ENCODE data around the gene GRM8.

GRCh38 chr7:127114742-127115265 lies 137.9 kb downstream of the GRM8 start:
- TF ChIP-seq, protein P1, sequence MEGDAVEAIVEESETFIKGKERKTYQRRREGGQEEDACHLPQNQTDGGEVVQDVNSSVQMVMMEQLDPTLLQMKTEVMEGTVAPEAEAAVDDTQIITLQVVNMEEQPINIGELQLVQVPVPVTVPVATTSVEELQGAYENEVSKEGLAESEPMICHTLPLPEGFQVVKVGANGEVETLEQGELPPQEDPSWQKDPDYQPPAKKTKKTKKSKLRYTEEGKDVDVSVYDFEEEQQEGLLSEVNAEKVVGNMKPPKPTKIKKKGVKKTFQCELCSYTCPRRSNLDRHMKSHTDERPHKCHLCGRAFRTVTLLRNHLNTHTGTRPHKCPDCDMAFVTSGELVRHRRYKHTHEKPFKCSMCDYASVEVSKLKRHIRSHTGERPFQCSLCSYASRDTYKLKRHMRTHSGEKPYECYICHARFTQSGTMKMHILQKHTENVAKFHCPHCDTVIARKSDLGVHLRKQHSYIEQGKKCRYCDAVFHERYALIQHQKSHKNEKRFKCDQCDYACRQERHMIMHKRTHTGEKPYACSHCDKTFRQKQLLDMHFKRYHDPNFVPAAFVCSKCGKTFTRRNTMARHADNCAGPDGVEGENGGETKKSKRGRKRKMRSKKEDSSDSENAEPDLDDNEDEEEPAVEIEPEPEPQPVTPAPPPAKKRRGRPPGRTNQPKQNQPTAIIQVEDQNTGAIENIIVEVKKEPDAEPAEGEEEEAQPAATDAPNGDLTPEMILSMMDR (IDR thresholded peaks at IDR 0.05; ENCODE audit: low read depth, low read length, poor library complexity, severe bottlenecking), result no peak
- no peak for TF ChIP-seq EZH2phosphoT487 (IDR thresholded peaks at IDR 0.05; ENCODE audit: borderline replicate concordance, low read length)
